Esophagus muscularis mucosa (tissue), 4 donors: ENCODE measurements around the gene KANSL1.

Experiments
- CTCF ChIP-seq, 3 experiments: fragments of 200-600 bp in 2 of 3; fragments of 450-650 bp in 1 of 3; sonication (generic) in 2 of 3; IDR thresholded peaks; one replicate each; pipeline ENCODE4 v1.5.1; 2017 to 2019; ENCODE audit warnings: antibody characterized with exemption in 3 of 3, mild to moderate bottlenecking in 2 of 3, moderate library complexity in 1 of 3
- EP300 ChIP-seq: sonication (generic); formaldehyde crosslinking; IDR thresholded peaks from one replicate; pipeline ENCODE4 v1.6.1; 2017; ENCODE audit warnings: antibody characterized with exemption
- POLR2A ChIP-seq: fragments of 450-650 bp; IDR thresholded peaks from one replicate; pipeline ENCODE4 v1.6.1; 2017; ENCODE audit warnings: antibody characterized with exemption, moderate library complexity, mild to moderate bottlenecking, low read depth
- POLR2AphosphoS5 ChIP-seq, 2 donors: sonication (generic); formaldehyde crosslinking; IDR thresholded peaks; one replicate each; pipeline ENCODE4 v1.6.1; 2017; ENCODE audit warnings: antibody characterized with exemption in 2 of 2

DNA sequence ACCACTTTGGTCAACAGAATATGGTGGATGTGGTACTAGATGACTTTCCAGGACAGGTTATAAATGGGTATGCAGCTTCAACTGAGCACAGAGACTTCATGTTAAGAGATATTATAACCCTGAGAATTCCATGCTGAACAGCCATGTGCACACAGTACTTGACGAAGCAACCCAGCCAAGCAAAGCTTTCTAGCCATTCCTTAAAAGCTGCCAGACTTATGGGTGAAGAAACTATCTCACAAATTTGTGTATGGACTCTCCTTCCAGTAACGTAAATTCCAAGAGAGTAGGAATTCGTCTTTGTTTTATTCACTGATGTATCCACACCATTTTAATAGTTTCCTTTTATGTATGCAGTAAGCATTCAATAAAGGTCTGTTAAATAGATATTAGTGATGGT, 76.1 kb downstream of the KANSL1 start:
- TF ChIP-seq CTCF (IDR thresholded peaks at IDR 0.05): no peak
- no peak for TF ChIP-seq EP300
- no peak for TF ChIP-seq POLR2AphosphoS5 (IDR thresholded peaks at IDR 0.05)
- TF ChIP-seq POLR2A: no peak
